ENCODE measurements around the gene HECTD2. TPM values are rescaled to one million over a fixed set of nuclear protein-coding genes. Genes with fewer than 3 reads are reported as not detected.
"Not testable (repeated sequence)": the region's sequence is repeated elsewhere in the genome, so short reads cannot be mapped to it uniquely, and the experiment has no call there.

The HECTD2 gene
- total RNA-seq (2014; rRNA removed; shearing (Covaris generic)), result 4.6 and 8.1 TPM in 2 replicates

GRCh38 chr10:91409869-91410637 is at the start of gene HECTD2:
HECTD2 (plus strand) TSS chr10:91410344; CDS start chr10:91410439, 95 bp downstream.
- peak; percentile 73 for DNase-seq (ENCODE audit: low read depth)

GRCh38 chr10:91360461-91360860 is 49.7 kb upstream of the HECTD2 start:
- no peak for DNase-seq (ENCODE audit: low read depth)

- not testable (repeated sequence) for DNase-seq (ENCODE audit: low read depth)
Measured at GRCh38 chr10:91365519-91365918, 44.6 kb upstream of the HECTD2 start.

GRCh38 chr10:91366704-91367103 is 43.4 kb upstream of the HECTD2 start:
- DNase-seq (ENCODE audit: low read depth), result no peak

GRCh38 chr10:91367127-91367531 is 43.0 kb upstream of the HECTD2 start:
- no peak for DNase-seq (ENCODE audit: low read depth)

- no peak for DNase-seq (ENCODE audit: low read depth)
Measured at GRCh38 chr10:91367558-91367957, 42.6 kb upstream of the HECTD2 start.

- DNase-seq (ENCODE audit: low read depth), result peak; percentile 33
Measured at GRCh38 chr10:91369978-91370589, 40.1 kb upstream of the HECTD2 start.

- no peak for DNase-seq (ENCODE audit: low read depth)
Measured at GRCh38 chr10:91374052-91374451, 36.1 kb upstream of the HECTD2 start.

- peak; percentile 86 for DNase-seq (ENCODE audit: low read depth)
Measured at GRCh38 chr10:91378061-91378460, 32.1 kb upstream of the HECTD2 start.

- no peak for DNase-seq (ENCODE audit: low read depth)
Measured at GRCh38 chr10:91380873-91381256, 29.3 kb upstream of the HECTD2 start.

GRCh38 chr10:91381257-91381891 is 28.8 kb upstream of the HECTD2 start:
- DNase-seq (ENCODE audit: low read depth), result peak; percentile 82

GRCh38 chr10:91385306-91386085 is 24.6 kb upstream of the HECTD2 start:
- no peak for DNase-seq (ENCODE audit: low read depth)

- DNase-seq (ENCODE audit: low read depth), result peak; percentile 64
Measured at GRCh38 chr10:91389636-91390512, 20.3 kb upstream of the HECTD2 start.

- DNase-seq (ENCODE audit: low read depth), result not testable (repeated sequence)
Measured at GRCh38 chr10:91390513-91390825, 19.7 kb upstream of the HECTD2 start.

GRCh38 chr10:91391920-91392319 is 18.2 kb upstream of the HECTD2 start:
- no peak for DNase-seq (ENCODE audit: low read depth)

GRCh38 chr10:91406322-91406721 is 3.8 kb upstream of the HECTD2 start:
- DNase-seq (ENCODE audit: low read depth), result no peak

GRCh38 chr10:91409069-91409868 is 875 bp upstream of the HECTD2 start:
- DNase-seq (ENCODE audit: low read depth), result peak; percentile 85

- DNase-seq (ENCODE audit: low read depth), result peak; percentile 44
Measured at GRCh38 chr10:91410638-91411371, 661 bp downstream of the HECTD2 start.

GRCh38 chr10:91411621-91412020 is 1.5 kb downstream of the HECTD2 start:
- no peak for DNase-seq (ENCODE audit: low read depth)

Measured in M059J (cell line).